Spleen (tissue), 7 donors: ENCODE results near the gene RAD51B.

Experiments used
- POLR2A ChIP-seq, 3 donors: fragments of 450-650 bp; IDR thresholded peaks; one replicate each; pipeline ENCODE4 v1.5.1; 2017; ENCODE audit warnings: antibody characterized with exemption in 3 of 3, mild to moderate bottlenecking in 1 of 3
- POLR2AphosphoS5 ChIP-seq, 3 donors: sonication (generic); formaldehyde crosslinking; IDR thresholded peaks; one replicate each; pipeline ENCODE4 v1.5.1; 2017; ENCODE audit warnings: antibody characterized with exemption in 3 of 3
- TF ChIP-seq, protein P1 (sequence below), 11 experiments: fragments of 200-600 bp in 7 of 11; fragments of 450-650 bp in 4 of 11; sonication (generic) in 4 of 11; IDR thresholded peaks in 8 of 11; conservative IDR thresholded peaks in 3 of 11; 1 replicate in 7 of 11; 2 replicates in 4 of 11; pipeline versions ENCODE4 v1.4.0 to v1.8.0; 2016 to 2021; ENCODE audit warnings: antibody characterized with exemption in 11 of 11, inconsistent platforms in 4 of 11, mild to moderate bottlenecking in 1 of 11
- donor health status: DM: no; HTN: no; CAD: no; lungs with moderate emphysema.
- donor health status: DM: no; HTN: no; CAD: no.
- donor health status: DM: no; HTN: no; CAD: no.

DNA sequence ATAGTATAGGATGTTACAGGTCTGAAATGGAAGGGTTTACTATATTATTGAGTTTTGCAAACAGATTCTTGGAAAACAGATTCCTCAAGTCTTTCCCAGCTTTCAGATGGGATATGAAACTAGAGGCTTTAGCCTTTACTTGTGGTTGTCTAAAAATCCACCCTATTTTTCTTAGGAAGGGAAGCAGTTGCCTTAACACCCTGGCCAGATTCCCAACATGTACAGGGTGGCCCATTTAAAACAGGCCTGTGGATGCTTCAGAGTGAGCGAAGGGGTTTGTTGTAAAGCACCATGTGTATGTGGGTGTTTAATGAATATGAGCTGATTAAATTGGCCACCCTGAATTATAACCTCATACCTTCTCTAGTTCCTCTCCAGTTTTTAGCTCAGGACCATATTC, 557.4 kb downstream of the RAD51B start:
- TF ChIP-seq, protein P1, sequence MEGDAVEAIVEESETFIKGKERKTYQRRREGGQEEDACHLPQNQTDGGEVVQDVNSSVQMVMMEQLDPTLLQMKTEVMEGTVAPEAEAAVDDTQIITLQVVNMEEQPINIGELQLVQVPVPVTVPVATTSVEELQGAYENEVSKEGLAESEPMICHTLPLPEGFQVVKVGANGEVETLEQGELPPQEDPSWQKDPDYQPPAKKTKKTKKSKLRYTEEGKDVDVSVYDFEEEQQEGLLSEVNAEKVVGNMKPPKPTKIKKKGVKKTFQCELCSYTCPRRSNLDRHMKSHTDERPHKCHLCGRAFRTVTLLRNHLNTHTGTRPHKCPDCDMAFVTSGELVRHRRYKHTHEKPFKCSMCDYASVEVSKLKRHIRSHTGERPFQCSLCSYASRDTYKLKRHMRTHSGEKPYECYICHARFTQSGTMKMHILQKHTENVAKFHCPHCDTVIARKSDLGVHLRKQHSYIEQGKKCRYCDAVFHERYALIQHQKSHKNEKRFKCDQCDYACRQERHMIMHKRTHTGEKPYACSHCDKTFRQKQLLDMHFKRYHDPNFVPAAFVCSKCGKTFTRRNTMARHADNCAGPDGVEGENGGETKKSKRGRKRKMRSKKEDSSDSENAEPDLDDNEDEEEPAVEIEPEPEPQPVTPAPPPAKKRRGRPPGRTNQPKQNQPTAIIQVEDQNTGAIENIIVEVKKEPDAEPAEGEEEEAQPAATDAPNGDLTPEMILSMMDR (IDR thresholded peaks at IDR 0.05 in 8 of 11, conservative IDR thresholded peaks at IDR 0.05 in 3 of 11) = no peak
- TF ChIP-seq POLR2A (IDR thresholded peaks at IDR 0.05) (no peak), POLR2AphosphoS5 (IDR thresholded peaks at IDR 0.05) (no peak)
